LNCAP (cell line): ENCODE data around the gene UST.

ENCODE experiments used
- TF ChIP-seq, protein P1 (sequence below): fragments of 450-650 bp; IDR thresholded peaks from 2 replicates; pipeline ENCODE4 v1.5.1; 2017; ENCODE audit warnings: mild to moderate bottlenecking

The UST gene

DNA sequence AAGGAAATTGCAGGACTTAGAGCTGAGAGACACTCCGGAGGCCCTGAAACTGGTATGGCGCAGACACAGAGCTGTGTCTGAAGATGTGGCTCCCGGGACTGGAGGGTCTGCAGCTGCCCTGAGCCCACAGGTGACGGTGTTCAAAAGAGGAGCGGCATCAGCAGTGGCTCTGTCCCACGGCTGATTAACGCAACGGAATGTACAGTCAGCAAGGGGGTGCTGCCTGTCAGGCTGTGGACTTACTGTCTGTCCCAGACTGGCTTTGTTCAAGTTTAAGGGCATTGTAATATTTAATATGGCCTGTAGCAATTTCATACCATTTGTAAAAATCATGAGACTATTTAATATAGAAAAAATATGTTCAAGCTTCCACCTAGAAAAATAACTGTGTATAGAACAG is 342.7 kb downstream of the UST start:
- TF ChIP-seq, protein P1, sequence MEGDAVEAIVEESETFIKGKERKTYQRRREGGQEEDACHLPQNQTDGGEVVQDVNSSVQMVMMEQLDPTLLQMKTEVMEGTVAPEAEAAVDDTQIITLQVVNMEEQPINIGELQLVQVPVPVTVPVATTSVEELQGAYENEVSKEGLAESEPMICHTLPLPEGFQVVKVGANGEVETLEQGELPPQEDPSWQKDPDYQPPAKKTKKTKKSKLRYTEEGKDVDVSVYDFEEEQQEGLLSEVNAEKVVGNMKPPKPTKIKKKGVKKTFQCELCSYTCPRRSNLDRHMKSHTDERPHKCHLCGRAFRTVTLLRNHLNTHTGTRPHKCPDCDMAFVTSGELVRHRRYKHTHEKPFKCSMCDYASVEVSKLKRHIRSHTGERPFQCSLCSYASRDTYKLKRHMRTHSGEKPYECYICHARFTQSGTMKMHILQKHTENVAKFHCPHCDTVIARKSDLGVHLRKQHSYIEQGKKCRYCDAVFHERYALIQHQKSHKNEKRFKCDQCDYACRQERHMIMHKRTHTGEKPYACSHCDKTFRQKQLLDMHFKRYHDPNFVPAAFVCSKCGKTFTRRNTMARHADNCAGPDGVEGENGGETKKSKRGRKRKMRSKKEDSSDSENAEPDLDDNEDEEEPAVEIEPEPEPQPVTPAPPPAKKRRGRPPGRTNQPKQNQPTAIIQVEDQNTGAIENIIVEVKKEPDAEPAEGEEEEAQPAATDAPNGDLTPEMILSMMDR, result no peak

DNA sequence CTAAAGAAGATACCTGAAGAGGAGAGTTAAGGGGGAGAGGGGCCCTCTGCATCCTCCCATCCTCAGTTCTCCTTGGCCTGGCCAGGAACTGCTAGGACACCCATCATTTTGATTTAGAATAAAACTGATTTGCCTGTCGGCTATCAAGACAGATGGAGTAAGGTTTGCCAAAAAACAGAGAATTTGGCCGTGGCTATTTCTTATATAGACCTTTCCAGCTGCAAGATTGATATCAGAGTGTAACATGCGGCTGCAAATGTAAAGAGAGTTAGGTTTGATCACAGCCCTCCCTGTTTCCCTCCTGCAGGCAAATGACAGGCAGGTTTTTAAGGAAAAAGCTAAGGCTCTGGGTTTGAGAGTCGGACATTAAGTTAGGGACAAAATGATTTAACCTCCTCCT is 344.1 kb downstream of the UST start:
- TF ChIP-seq, protein P1, result no peak

DNA sequence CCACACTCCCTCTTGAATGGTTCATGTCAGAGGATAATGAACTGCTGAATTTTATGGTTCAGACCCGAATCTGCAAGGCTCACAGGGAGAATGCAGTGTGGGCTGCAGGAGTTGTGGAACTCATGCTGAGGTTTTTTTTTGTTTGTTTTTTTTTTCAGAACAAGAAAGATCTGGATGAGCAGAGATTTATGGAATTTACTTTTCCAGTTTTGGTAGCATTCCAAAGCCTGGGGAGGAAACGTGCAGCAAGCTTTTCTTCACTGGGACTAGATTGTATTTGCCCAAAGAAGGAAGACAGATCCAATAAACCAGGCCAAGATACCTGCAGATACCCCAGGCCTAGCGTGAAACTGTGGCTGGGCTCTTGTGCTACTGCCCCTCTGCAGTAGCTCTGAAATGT is 346.8 kb downstream of the UST start:
- TF ChIP-seq, protein P1, result no peak

DNA sequence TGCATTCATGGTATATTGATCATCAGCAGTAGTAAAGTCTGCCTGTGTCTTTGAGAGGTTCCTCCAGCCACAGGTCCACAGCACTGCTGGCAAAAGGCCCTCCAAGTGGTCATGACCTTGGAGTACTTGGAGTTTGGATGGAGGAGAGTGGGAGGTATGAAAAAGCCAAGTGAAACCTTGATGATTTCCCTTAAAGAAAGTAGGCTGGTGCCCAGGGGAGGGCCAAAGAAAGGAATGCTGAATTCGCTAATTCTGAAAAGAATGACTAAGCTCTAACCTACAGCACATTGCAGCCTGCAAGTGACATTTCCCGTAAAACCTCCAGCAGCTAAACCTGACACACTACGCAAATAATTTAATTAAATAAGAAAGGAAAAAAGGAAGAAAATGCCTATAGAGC is 347.3 kb downstream of the UST start:
- TF ChIP-seq, protein P1, result no peak

DNA sequence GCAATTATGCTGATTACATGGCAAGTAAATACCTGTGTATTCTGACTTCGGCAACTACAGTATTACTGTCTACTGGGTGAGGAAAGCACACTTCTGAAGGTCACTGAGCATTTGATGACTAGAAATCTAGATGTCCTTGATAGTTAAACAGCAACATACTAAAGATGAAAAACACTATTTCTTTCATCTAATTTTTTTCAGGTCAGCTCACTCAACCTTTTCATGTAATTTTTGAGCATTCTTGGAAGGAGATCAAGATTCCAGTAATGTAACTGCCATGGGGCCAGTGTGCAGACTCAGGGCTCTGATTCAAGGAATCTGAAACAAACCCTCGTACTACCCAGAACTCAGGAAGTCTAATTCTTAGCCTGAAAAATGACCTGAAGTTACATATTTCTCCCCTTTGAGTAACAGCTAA is 348.1 kb downstream of the UST start:
- TF ChIP-seq, protein P1, result no peak

DNA sequence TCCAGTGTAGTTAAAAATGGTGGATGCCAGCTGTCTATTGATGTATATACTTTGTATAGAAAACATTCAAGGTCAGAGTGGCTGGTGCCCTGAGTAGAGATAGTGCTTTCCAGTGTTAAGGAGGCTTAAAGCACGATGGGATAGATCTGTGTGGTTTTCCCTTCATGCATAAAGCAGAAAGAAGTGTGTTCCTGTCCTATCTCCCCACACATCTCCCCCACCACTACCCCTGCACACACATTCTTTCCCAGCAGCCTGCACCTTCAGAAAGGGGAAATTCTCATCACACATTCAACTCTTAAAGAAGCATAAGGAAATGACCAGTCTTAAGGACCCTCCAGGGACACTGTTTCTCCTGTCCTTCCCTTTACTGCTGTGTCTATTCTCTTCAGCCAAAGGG is 349.0 kb downstream of the UST start:
- TF ChIP-seq, protein P1, result no peak

DNA sequence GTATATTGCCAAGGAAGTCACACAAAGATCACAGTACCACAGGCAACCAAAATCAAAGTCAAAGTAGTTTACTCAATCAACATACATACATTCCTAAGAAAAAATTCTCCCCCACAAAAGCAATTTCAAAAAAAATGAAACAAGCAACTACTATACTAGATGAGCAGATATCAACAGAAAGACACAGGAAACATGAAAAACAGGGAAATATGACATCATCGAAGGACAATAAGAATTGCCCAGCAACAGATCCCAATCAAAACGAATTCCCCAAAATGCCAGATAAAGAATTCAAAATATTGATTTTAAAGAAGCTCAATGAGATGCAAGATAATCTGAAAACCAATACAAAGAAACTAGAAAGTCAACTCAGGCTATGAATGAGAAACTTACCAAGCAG is 351.0 kb downstream of the UST start:
- TF ChIP-seq, protein P1, result no peak

DNA sequence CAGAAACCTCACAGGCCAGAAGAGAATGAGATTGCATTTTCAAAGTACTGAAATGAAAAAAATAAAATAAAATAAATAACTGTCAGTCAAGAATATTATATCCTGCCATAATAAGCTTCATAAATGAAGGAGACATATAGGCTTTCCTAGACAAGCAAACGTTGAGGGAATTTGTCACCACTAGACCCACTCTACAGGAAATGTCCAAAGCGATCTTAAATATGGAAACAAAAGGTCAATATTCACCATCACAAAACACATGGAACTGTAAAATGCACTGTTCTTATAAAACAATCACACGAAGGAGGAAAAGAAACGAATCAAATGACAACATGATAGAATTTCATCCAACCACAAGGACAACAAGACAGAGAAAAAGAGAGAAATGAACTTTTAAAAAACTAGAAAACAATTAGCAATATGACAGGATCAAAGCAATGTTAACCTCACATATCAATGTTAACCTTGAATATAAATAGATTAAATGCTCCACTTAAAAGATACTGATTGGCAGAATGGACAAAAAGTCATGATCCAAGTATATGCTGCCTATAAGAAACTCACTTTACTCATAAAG is 352.0 kb downstream of the UST start:
- TF ChIP-seq, protein P1, result no peak
